MM.1S (cell line): Measurements from ENCODE around the gene CISH.

Experiments used
- CTCF ChIP-seq: fragments of 300-600 bp; sonication (generic); IDR thresholded peaks from 2 replicates; pipeline ENCODE4 v1.5.1; 2016; ENCODE audit warnings: antibody characterized with exemption, low read length, mixed read lengths
- EZH2 ChIP-seq: fragments of 300-600 bp; sonication (generic); optimal IDR thresholded peaks from 2 replicates; pipeline ENCODE3; 2017; ENCODE audit warnings: low read depth, mild to moderate bottlenecking, antibody characterized with exemption, low read length, mixed read lengths

DNA sequence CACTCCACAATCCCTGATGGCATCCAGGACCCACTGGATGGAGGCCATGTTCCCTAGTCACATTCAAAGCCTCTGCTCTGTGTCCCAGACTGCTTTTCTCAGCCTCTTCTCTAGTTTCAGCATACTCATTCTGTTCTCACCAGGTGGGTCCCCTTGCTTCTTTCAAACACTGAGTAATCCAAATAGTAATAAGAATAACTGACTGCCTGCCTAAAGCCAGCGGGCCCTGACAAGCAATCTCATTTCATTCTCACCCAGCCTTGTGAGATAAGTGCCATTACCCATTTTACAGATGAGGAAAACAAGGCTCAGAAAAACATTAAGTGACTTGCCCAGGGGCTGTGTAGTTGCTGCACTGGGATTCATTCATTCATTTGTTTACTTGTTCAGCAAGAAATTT lies 30.8 kb upstream of the CISH start:
- no peak for TF ChIP-seq EZH2
- no peak for TF ChIP-seq CTCF
